HPDE6-E6E7 (cell line): ENCODE measurements around the gene RBMS3.

Source experiments
- DNase-seq: peaks from one replicate; pipeline ENCODE4 v3.0.0; 2011; ENCODE audit warnings: missing footprints; ENCODE audit errors: extremely low spot score

RBMS3 gene

GRCh38 chr3:29614954-29615353 lies 334.1 kb downstream of the RBMS3 start:
- DNase-seq, result no peak

- no peak for DNase-seq
Measured at GRCh38 chr3:29618395-29619282, 337.8 kb downstream of the RBMS3 start.

DNA sequence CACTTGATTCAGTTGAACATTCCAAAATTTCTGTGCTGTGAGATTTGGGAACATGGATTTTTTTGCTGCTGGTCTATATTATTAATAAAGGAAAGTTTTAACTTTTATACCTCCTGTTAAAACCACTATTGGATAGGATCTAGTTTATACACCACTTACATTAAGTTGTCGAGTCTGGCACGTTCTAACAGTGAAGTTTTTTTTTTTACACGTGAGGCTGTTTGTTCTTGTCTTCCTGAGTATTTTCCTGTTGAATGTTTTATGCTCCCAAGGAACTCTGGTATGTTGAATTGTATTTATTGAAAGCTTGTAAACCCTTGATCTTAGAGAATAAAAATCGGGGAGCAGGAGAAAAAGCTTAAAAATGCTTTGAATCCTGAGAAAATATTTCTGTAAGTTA lies 338.8 kb downstream of the RBMS3 start:
- no peak for DNase-seq

- DNase-seq, result no peak
Measured at GRCh38 chr3:29627136-29628117, 346.6 kb downstream of the RBMS3 start.

- DNase-seq, result no peak
Measured at GRCh38 chr3:29628795-29629194, 347.9 kb downstream of the RBMS3 start.

GRCh38 chr3:29635888-29636287 lies 355.0 kb downstream of the RBMS3 start:
- DNase-seq, result no peak

GRCh38 chr3:29637068-29637467 lies 356.2 kb downstream of the RBMS3 start:
- DNase-seq, result no peak

- DNase-seq, result no peak
Measured at GRCh38 chr3:29639578-29640290, 358.9 kb downstream of the RBMS3 start.

DNA sequence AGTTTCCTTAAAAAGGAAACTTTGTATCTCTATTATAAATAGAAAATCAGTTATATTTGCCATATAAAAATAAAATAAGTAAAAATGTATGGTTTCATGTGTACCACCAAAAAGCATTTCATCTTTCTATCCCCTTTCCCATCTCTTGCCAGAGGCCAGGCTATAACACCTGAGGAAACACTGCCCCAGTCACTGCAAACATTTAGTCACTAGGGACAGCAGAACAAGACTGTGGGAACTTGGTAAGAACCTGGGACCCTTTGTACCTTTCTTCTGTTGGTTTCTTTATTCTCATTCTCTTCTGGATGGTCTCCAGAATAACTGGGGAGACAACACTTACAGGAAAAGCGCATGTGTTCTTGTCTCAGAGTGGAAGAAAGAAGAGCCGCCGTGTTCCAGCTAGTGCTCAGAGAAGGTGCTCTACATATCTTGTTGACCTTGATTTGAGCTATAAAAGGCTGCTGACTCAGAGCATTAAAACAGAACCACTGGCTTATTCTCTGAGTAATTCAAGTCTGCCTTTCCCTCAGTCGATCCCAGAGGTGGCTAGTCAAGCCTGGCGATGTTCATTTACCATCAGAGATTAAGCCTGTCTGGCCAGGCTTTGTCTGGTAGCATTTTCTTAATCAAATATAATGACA lies 361.6 kb downstream of the RBMS3 start:
- DNase-seq, result no peak

GRCh38 chr3:29643034-29643425 lies 362.2 kb downstream of the RBMS3 start:
- DNase-seq, result no peak

GRCh38 chr3:29644261-29644660 lies 363.4 kb downstream of the RBMS3 start:
- no peak for DNase-seq

DNA sequence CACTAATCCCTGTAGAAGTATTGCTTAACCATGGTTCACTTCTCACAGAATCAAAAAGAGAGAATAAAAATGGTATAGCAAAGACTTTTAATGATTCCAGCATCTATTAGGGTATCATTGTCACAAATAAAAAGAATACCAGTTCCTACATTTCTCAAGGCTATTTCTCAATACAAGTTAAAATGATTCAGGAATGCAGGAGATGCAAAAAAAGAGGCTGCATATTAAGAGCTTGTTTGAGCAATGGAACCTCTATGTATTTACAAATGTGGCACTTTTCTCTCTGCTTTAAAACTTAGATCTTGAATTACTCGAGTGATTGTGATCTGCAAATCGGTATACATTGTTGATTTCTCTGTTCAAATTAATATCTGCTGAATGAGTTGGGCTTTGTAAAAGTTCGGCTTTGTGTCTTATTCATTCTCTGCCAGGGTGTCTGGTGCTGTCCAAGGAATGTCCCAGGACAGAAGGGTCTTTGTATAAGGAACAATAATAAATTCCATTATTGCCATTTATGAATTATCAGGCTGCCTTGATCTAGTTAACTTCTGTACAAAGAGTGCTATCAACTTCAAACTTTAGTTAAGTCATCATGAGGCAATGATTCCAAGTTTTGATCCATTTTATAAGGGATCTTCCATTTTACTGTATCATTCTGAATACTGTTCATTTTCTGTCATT lies 364.2 kb downstream of the RBMS3 start:
- no peak for DNase-seq

GRCh38 chr3:29646043-29646442 lies 365.2 kb downstream of the RBMS3 start:
- no peak for DNase-seq

- DNase-seq, result no peak
Measured at GRCh38 chr3:29649815-29650547, 369.1 kb downstream of the RBMS3 start.

GRCh38 chr3:29653680-29654079 lies 372.8 kb downstream of the RBMS3 start:
- DNase-seq, result no peak

- no peak for DNase-seq
Measured at GRCh38 chr3:29655015-29655747, 374.3 kb downstream of the RBMS3 start.

DNA sequence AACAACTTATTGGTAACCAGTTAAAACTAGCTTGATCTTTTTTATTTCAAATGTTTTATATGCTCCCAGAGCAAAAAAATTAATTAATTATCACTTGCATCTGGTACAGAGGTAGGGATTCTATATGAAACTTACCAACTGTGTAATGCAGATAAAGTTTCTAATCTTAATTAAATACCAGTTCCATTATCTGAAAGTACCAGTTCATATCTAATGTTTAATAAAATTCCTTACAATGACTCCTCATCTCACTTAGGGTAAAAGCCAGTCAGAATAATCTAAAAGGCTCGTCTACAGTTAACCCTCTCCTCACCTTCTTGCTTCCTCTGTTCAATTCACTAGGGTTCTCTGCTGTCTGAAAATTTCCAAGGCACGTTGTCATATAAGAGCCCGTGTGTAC lies 384.8 kb downstream of the RBMS3 start:
- DNase-seq, result no peak

DNA sequence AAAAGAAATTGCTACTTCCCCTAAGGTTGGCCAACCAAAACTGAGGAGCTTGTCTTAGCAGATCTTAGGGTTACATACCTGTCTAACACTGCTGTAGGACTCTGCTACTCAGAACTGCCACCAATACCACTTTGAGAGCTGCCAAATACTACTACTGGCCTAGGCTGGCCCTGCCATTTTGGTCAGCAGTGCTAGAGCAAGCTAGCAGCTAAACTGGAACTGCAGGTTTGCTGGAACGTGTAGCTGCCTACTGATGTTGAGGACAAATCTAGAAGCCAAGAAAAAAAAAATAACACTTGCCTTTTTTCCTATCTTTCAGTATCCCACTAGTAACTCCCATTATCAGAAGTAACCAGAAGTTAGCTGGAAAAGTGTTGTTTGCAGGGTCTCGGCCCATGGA lies 387.4 kb downstream of the RBMS3 start:
- no peak for DNase-seq

GRCh38 chr3:29668728-29669127 lies 387.9 kb downstream of the RBMS3 start:
- no peak for DNase-seq
